Myocyte (in vitro differentiated cells): Measurements from ENCODE around the gene TMEM126B. TPM values are rescaled to one million over a fixed set of nuclear protein-coding genes. Genes with fewer than 3 reads are reported as not detected.
"Not testable (repeated sequence)": the region's sequence is repeated elsewhere in the genome, so short reads cannot be mapped to it uniquely, and the experiment has no call there.

ENCODE experiments used
- DNase-seq: peaks from one replicate; pipeline ENCODE4 v3.0.0-alpha.2; 2012; ENCODE audit warnings: low read depth
- total RNA-seq: library from RNA; depleted of rRNA; stranded (reverse); fragments of >200 nt; gene quantifications from 2 replicates; pipeline ENCODE4 v1.2.3, GENCODE V29; 2014

Gene TMEM126B
- total RNA-seq, 1 donor from 2014 or later, result 78.0 TPM

GRCh38 chr11:85647604-85648299, 19.4 kb downstream of the TMEM126B start, which contains the start of gene TMEM126A:
Gene TMEM126A, plus strand, starts transcription at chr11:85647967. Its CDS starts 2,289 bp downstream, at chr11:85650256.
- DNase-seq, result peak; percentile 90

- no peak for DNase-seq
These were observed 22.7 kb downstream of the TMEM126B start for GRCh38 chr11:85651118-85651517.

- DNase-seq, result no peak
These were observed 24.5 kb downstream of the TMEM126B start for GRCh38 chr11:85652786-85653447.

- DNase-seq, result not testable (repeated sequence)
These were observed 25.9 kb downstream of the TMEM126B start for GRCh38 chr11:85654343-85654742.

- no peak for DNase-seq
These were observed 28.4 kb downstream of the TMEM126B start for GRCh38 chr11:85656777-85657176.

- no peak for DNase-seq
These were observed 29.8 kb downstream of the TMEM126B start for GRCh38 chr11:85658180-85658579.

- peak; percentile 14 for DNase-seq
These were observed 33.7 kb downstream of the TMEM126B start for GRCh38 chr11:85661972-85662664.

GRCh38 chr11:85663080-85663752, 34.8 kb downstream of the TMEM126B start:
- peak; percentile 9 for DNase-seq

- DNase-seq, result peak; percentile 78
These were observed 35.6 kb downstream of the TMEM126B start for GRCh38 chr11:85663753-85664614.

- DNase-seq, result peak; percentile 97
These were observed 36.5 kb downstream of the TMEM126B start, which contains the start of gene CREBZF for GRCh38 chr11:85664615-85665481. Gene CREBZF, minus strand, starts transcription at chr11:85665129. Its CDS starts 254 bp downstream, at chr11:85664875.

- DNase-seq, result no peak
These were observed 37.3 kb downstream of the TMEM126B start for GRCh38 chr11:85665733-85666132.

GRCh38 chr11:85666687-85667086, 38.3 kb downstream of the TMEM126B start:
- no peak for DNase-seq

GRCh38 chr11:85668157-85668556, 39.8 kb downstream of the TMEM126B start:
- no peak for DNase-seq

GRCh38 chr11:85670949-85671663, 42.7 kb downstream of the TMEM126B start:
- DNase-seq, result not testable (repeated sequence)

GRCh38 chr11:85672105-85672902, 43.9 kb downstream of the TMEM126B start:
- DNase-seq, result no peak

- DNase-seq, result no peak
These were observed 45.0 kb downstream of the TMEM126B start for GRCh38 chr11:85673393-85673792.

GRCh38 chr11:85679576-85679975, 51.2 kb downstream of the TMEM126B start:
- DNase-seq, result no peak

GRCh38 chr11:85680897-85681296, 52.5 kb downstream of the TMEM126B start:
- no peak for DNase-seq
